Measurements from ENCODE around the gene NUDT22.
"Not testable (repeated sequence)": the region's sequence is repeated elsewhere in the genome, so short reads cannot be mapped to it uniquely, and the experiment has no call there.

Gene NUDT22

GRCh38 chr11:64241491-64242374, 15.7 kb downstream of the NUDT22 start:
- DNase-seq (ENCODE audit: low read depth in 2 of 2), result no peak

GRCh38 chr11:64243236-64243854, 17.3 kb downstream of the NUDT22 start:
- no peak for DNase-seq (ENCODE audit: low read depth in 2 of 2)

GRCh38 chr11:64244107-64244506, 18.0 kb downstream of the NUDT22 start:
- DNase-seq (ENCODE audit: low read depth in 2 of 2), result no peak

GRCh38 chr11:64244966-64245365, 18.9 kb downstream of the NUDT22 start:
- DNase-seq (ENCODE audit: low read depth in 2 of 2), result no peak

- DNase-seq (ENCODE audit: low read depth in 2 of 2), result no peak
Observed at GRCh38 chr11:64245401-64245796, 19.3 kb downstream of the NUDT22 start.

- DNase-seq (ENCODE audit: low read depth in 2 of 2), result peak; percentile 71 to 75
Observed at GRCh38 chr11:64245797-64246620, 19.9 kb downstream of the NUDT22 start.

- DNase-seq (ENCODE audit: low read depth in 2 of 2), result not testable (repeated sequence)
Observed at GRCh38 chr11:64246621-64246870, 20.5 kb downstream of the NUDT22 start.

GRCh38 chr11:64246871-64247728, 21.0 kb downstream of the NUDT22 start, which contains the start of gene PPP1R14B:
Gene PPP1R14B (minus strand): TSS chr11:64246943. CDS start chr11:64246673, 270 bp downstream.
- DNase-seq (ENCODE audit: low read depth in 2 of 2), result peak; percentile 72 to 85

- DNase-seq (ENCODE audit: low read depth in 2 of 2), result no peak
Observed at GRCh38 chr11:64247729-64248531, 21.9 kb downstream of the NUDT22 start.

GRCh38 chr11:64248578-64248977, 22.5 kb downstream of the NUDT22 start:
- DNase-seq (ENCODE audit: low read depth in 2 of 2), result no peak

GRCh38 chr11:64249038-64249437, 23.0 kb downstream of the NUDT22 start:
- no peak for DNase-seq (ENCODE audit: low read depth in 2 of 2)

- DNase-seq (ENCODE audit: low read depth in 2 of 2), result no peak
Observed at GRCh38 chr11:64249563-64250414, 23.7 kb downstream of the NUDT22 start.

GRCh38 chr11:64250415-64251015, 24.4 kb downstream of the NUDT22 start:
- no peak for DNase-seq (ENCODE audit: low read depth in 2 of 2)

GRCh38 chr11:64251016-64251752, 25.1 kb downstream of the NUDT22 start, which contains the start of gene PLCB3:
Gene PLCB3 (plus strand): TSS chr11:64251530. CDS start chr11:64251650, 120 bp downstream.
- DNase-seq (ENCODE audit: low read depth in 2 of 2), result peak; percentile 61 to 68

GRCh38 chr11:64251753-64252002, 25.6 kb downstream of the NUDT22 start:
- no peak for DNase-seq (ENCODE audit: low read depth in 2 of 2)

- no peak for DNase-seq (ENCODE audit: low read depth in 2 of 2)
Observed at GRCh38 chr11:64252003-64252872, 26.2 kb downstream of the NUDT22 start.

GRCh38 chr11:64253043-64253442, 27.0 kb downstream of the NUDT22 start:
- no peak for DNase-seq (ENCODE audit: low read depth in 2 of 2)

GRCh38 chr11:64253481-64253880, 27.4 kb downstream of the NUDT22 start:
- no peak for DNase-seq (ENCODE audit: low read depth in 2 of 2)

All from stimulated activated CD4-positive, alpha-beta T cell treated with anti-CD3 and anti-CD28 coated beads, Interleukin-1b, Interleukin-23, amount 100 ng/mL, for 4 hours (primary cell).